Sigmoid colon (tissue), 3 donors: ENCODE data around the gene C12orf60.

ENCODE experiments used
- CTCF ChIP-seq, 4 experiments: fragments of 450-650 bp in 3 of 4; fragments of 200-600 bp in 1 of 4; IDR thresholded peaks; one replicate each; pipeline ENCODE4 v1.5.1; 2016 to 2019; ENCODE audit warnings: antibody characterized with exemption in 4 of 4, mild to moderate bottlenecking in 3 of 4, moderate library complexity in 2 of 4
- POLR2A ChIP-seq, 2 donors: fragments of 450-650 bp; IDR thresholded peaks; one replicate each; pipeline ENCODE4 v1.6.1; 2016; ENCODE audit warnings: antibody characterized with exemption in 2 of 2, mild to moderate bottlenecking in 2 of 2, moderate library complexity in 2 of 2

- TF ChIP-seq POLR2A (IDR thresholded peaks at IDR 0.05) = no peak
- no peak for TF ChIP-seq CTCF (IDR thresholded peaks at IDR 0.05)
Observed at GRCh38 chr12:14853961-14854360, 50.5 kb downstream of the C12orf60 start.
